ENCODE results near the gene MYMK.

The MYMK gene

GRCh38 chr9:133516256-133516960, 8.4 kb downstream of the MYMK start:
- DNase-seq = no peak

GRCh38 chr9:133515615-133516255, 9.0 kb downstream of the MYMK start:
- DNase-seq = no peak

GRCh38 chr9:133515240-133515610, 9.5 kb downstream of the MYMK start:
- no peak for DNase-seq

GRCh38 chr9:133514460-133515239, 10.1 kb downstream of the MYMK start:
- DNase-seq = no peak

GRCh38 chr9:133513214-133514100, 11.3 kb downstream of the MYMK start:
- no peak for DNase-seq

- no peak for DNase-seq
Observed at GRCh38 chr9:133512253-133513213, 12.2 kb downstream of the MYMK start.

GRCh38 chr9:133511607-133512006, 13.2 kb downstream of the MYMK start:
- no peak for DNase-seq

- DNase-seq = no peak
Observed at GRCh38 chr9:133510926-133511505, 13.7 kb downstream of the MYMK start.

- DNase-seq = no peak
Observed at GRCh38 chr9:133509179-133510083, 15.3 kb downstream of the MYMK start.

- no peak for DNase-seq
Observed at GRCh38 chr9:133508046-133508445, 16.7 kb downstream of the MYMK start.

- no peak for DNase-seq
Observed at GRCh38 chr9:133507246-133507965, 17.4 kb downstream of the MYMK start.

- DNase-seq = no peak
Observed at GRCh38 chr9:133506653-133507038, 18.1 kb downstream of the MYMK start.

GRCh38 chr9:133505901-133506652, 18.7 kb downstream of the MYMK start:
- DNase-seq = no peak

GRCh38 chr9:133505186-133505830, 19.5 kb downstream of the MYMK start:
- DNase-seq = no peak

- no peak for DNase-seq
Observed at GRCh38 chr9:133502112-133502511, 22.6 kb downstream of the MYMK start.

GRCh38 chr9:133499892-133500270, 24.9 kb downstream of the MYMK start:
- DNase-seq = no peak

- no peak for DNase-seq
Observed at GRCh38 chr9:133499132-133499891, 25.4 kb downstream of the MYMK start.

Measured in activated CD4-positive, alpha-beta T cell treated with anti-CD3 and anti-CD28 coated beads, Interleukin-2, Interleukin-6, amounts not matched to agents 100 ng/mL and 50 ng/mL, durations not matched to agents 16 hours and 8 hours (primary cell).